ENCODE measurements around the gene KCTD1. TPM values are rescaled to one million over a fixed set of nuclear protein-coding genes. Genes with fewer than 3 reads are reported as not detected.

The KCTD1 gene
- total and polyA plus RNA-seq, 2 donors (not counting 1 experiment from before 2014, with no cell fraction given): 2.3 to 5.0 TPM

DNA sequence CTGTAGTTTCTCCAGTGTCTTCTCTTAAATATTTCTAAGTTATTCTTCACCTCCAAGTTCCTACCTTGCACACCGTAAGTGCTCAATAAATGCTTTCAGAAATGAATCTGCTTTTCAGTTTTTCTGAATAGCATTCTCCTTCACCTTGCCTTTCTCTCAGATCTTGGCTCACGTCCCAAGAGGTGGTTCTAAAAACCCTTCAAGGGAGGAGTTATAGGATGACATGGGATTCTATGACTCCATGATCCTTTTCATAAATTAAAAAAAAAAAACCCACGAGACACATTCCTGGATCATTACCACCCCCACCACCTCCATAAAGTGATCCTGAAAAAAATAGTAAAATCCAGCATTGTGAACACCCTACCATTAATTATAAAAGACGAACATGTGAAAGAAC lies 11.7 kb downstream of the KCTD1 start:
- no peaks in the 10 kb centered on the region for H4K20me1 ChIP-seq (ENCODE audit: control insufficient read depth, insufficient read depth, low read length, poor library complexity, severe bottlenecking)
- ChIA-PET POLR2A (no interaction called here), CTCF (no interaction called here)
- no peaks in the 10 kb centered on the region for H3K27me3 ChIP-seq (replicated peaks in 1 of 4; ENCODE audit: control extremely low read depth in 1 of 4, control insufficient read depth in 3 of 4, insufficient read depth in 4 of 4, low read length in 3 of 4)
- H2AFZ ChIP-seq (ENCODE audit: insufficient read depth, low read depth, low read length, poor library complexity, severe bottlenecking): no peak overlapping the region
- DNase-seq (no peak), ATAC-seq (ENCODE audit: low read depth) (no peak)
- TF ChIP-seq, protein P1, sequence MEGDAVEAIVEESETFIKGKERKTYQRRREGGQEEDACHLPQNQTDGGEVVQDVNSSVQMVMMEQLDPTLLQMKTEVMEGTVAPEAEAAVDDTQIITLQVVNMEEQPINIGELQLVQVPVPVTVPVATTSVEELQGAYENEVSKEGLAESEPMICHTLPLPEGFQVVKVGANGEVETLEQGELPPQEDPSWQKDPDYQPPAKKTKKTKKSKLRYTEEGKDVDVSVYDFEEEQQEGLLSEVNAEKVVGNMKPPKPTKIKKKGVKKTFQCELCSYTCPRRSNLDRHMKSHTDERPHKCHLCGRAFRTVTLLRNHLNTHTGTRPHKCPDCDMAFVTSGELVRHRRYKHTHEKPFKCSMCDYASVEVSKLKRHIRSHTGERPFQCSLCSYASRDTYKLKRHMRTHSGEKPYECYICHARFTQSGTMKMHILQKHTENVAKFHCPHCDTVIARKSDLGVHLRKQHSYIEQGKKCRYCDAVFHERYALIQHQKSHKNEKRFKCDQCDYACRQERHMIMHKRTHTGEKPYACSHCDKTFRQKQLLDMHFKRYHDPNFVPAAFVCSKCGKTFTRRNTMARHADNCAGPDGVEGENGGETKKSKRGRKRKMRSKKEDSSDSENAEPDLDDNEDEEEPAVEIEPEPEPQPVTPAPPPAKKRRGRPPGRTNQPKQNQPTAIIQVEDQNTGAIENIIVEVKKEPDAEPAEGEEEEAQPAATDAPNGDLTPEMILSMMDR (IDR thresholded peaks at IDR 0.05): no peak
- no peak for TF ChIP-seq EZH2 (IDR thresholded peaks at IDR 0.05; ENCODE audit: borderline replicate concordance, insufficient read depth, low read depth, low read length, poor library complexity, severe bottlenecking)
- H3K4me1 ChIP-seq (ENCODE audit: control insufficient read depth in 2 of 2, insufficient read depth in 2 of 2, low read length in 2 of 2): no peaks in the 10 kb centered on the region
- H3K79me2 ChIP-seq (ENCODE audit: control insufficient read depth, insufficient read depth, low read length): no peaks in the 10 kb centered on the region
- no peak overlapping the region for H3K27ac ChIP-seq (ENCODE audit: low read length in 2 of 2)
- H3K4me2 ChIP-seq (replicated peaks; ENCODE audit: low read depth, low read length, poor library complexity, severe bottlenecking): no peak overlapping the region
- WGBS (ENCODE audit: insufficient coverage): no CpG with 5 or more reads among the region's 4 CpGs
- Mint-ChIP-seq H3K27me3 (no peaks in the 10 kb centered on the region), H3K27ac (no peak overlapping the region), H3K4me3 (no peak overlapping the region), H3K4me1 (no peaks in the 10 kb centered on the region), H3K9me3 (ENCODE audit: insufficient read depth) (no peaks in the 10 kb centered on the region)
- no peak overlapping the region for H3K4me3 ChIP-seq (ENCODE audit: control extremely low read depth in 1 of 5, extremely low read depth in 1 of 5, insufficient read depth in 1 of 5, low read depth in 2 of 5, low read length in 4 of 5)
- no peaks in the 10 kb centered on the region for H3K9me3 ChIP-seq (ENCODE audit: control extremely low read depth in 1 of 3, control insufficient read depth in 2 of 3, insufficient read depth in 1 of 3, low read length in 2 of 3)
- H3K36me3 ChIP-seq (replicated peaks in 1 of 2; ENCODE audit: control extremely low read depth in 1 of 2, control insufficient read depth in 1 of 2, extremely low read depth in 1 of 2, insufficient read depth in 2 of 2, low read length in 1 of 2): no peaks in the 10 kb centered on the region
- intact Hi-C loops (cut with micrococcal nuclease): no loop called here
- no peak overlapping the region for H3K9ac ChIP-seq (ENCODE audit: low read length)

DNA sequence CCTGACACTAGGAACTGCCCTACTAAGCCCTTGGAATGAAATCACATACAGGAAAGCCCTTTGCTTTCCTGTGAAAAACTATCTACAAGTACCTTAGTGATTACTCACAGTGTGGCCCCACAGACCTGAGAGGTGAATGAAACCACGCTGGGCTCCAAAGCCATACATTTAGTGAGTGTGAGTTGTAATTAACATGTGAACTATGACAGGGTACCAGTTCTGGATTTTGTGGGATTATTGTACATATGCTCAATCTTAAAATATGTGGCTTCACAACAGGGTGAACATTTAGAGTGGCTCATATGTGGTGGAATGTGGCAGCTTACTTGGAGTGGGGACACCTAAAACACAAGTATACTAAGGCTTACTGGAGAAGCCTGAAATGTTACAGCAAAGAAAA lies 12.3 kb downstream of the KCTD1 start:
- Histone ChIP-seq H3K79me2 (ENCODE audit: control insufficient read depth, insufficient read depth, low read length) (no peaks in the 10 kb centered on the region), H3K9ac (ENCODE audit: low read length) (no peak overlapping the region), H2AFZ (ENCODE audit: insufficient read depth, low read depth, low read length, poor library complexity, severe bottlenecking) (no peak overlapping the region), H3K4me1 (ENCODE audit: control insufficient read depth in 2 of 2, insufficient read depth in 2 of 2, low read length in 2 of 2) (no peaks in the 10 kb centered on the region), H3K4me3 (ENCODE audit: control extremely low read depth in 1 of 5, extremely low read depth in 1 of 5, insufficient read depth in 1 of 5, low read depth in 2 of 5, low read length in 4 of 5) (no peak overlapping the region), H3K4me2 (replicated peaks; ENCODE audit: low read depth, low read length, poor library complexity, severe bottlenecking) (no peak overlapping the region), H3K36me3 (replicated peaks in 1 of 2; ENCODE audit: control extremely low read depth in 1 of 2, control insufficient read depth in 1 of 2, extremely low read depth in 1 of 2, insufficient read depth in 2 of 2, low read length in 1 of 2) (no peaks in the 10 kb centered on the region), H3K27ac (ENCODE audit: low read length in 2 of 2) (no peak overlapping the region), H4K20me1 (ENCODE audit: control insufficient read depth, insufficient read depth, low read length, poor library complexity, severe bottlenecking) (no peaks in the 10 kb centered on the region), H3K9me3 (ENCODE audit: control extremely low read depth in 1 of 3, control insufficient read depth in 2 of 3, insufficient read depth in 1 of 3, low read length in 2 of 3) (no peaks in the 10 kb centered on the region), H3K27me3 (replicated peaks in 1 of 4; ENCODE audit: control extremely low read depth in 1 of 4, control insufficient read depth in 3 of 4, insufficient read depth in 4 of 4, low read length in 3 of 4) (no peaks in the 10 kb centered on the region)
- Mint-ChIP-seq H3K27me3 (no peaks in the 10 kb centered on the region), H3K4me1 (no peaks in the 10 kb centered on the region), H3K4me3 (no peak overlapping the region), H3K9me3 (ENCODE audit: insufficient read depth) (no peaks in the 10 kb centered on the region), H3K27ac (no peak overlapping the region)
- no CpG with 5 or more reads among the region's 1 CpG for WGBS (ENCODE audit: insufficient coverage)
- ChIA-PET POLR2A (no interaction called here), CTCF (no interaction called here)
- ATAC-seq (ENCODE audit: low read depth): no peak
- DNase-seq: no peak
- no peak for TF ChIP-seq EZH2 (IDR thresholded peaks at IDR 0.05; ENCODE audit: borderline replicate concordance, insufficient read depth, low read depth, low read length, poor library complexity, severe bottlenecking)
- TF ChIP-seq, protein P1 (IDR thresholded peaks at IDR 0.05): no peak
- intact Hi-C loops (cut with micrococcal nuclease): no loop called here

Measured in B cell (primary cell).